ENCODE data around the gene RBM38. TPM values are rescaled to one million over a fixed set of nuclear protein-coding genes. Genes with fewer than 3 reads are reported as not detected.

RBM38 gene
- total RNA-seq, 4 donors from 2014 or later: 6.2 to 13.3 (median 11.2) TPM

GRCh38 chr20:57403216-57403615 lies 12.0 kb downstream of the RBM38 start:
- TF ChIP-seq CTCF (IDR thresholded peaks at IDR 0.05) (no peak), POLR2A (IDR thresholded peaks at IDR 0.05) (no peak)
- 82 to 83% methylated on average over 10 of the region's 10 CpGs for WGBS, 2 donors
- intact Hi-C loops (cut with DNase I; ENCODE audit: low total_unique reads): no loop called here
- no peak for DNase-seq (ENCODE audit: low spot score in 2 of 2)
- H3K4me3 ChIP-seq (ENCODE audit: low read depth, poor library complexity, severe bottlenecking): no peak overlapping the region

- DNase-seq (ENCODE audit: low spot score in 2 of 2): no peak
- TF ChIP-seq POLR2A (IDR thresholded peaks at IDR 0.05) (no peak), CTCF (IDR thresholded peaks at IDR 0.05) (no peak)
- 94 to 96% methylated on average over 8 to 11 of the region's 11 CpGs for WGBS, 2 donors
- H3K4me3 ChIP-seq (ENCODE audit: low read depth, poor library complexity, severe bottlenecking): no peak overlapping the region
- intact Hi-C loops (cut with DNase I; ENCODE audit: low total_unique reads): no loop called here
These were observed 12.8 kb downstream of the RBM38 start for GRCh38 chr20:57404006-57404405.

- H3K4me3 ChIP-seq (ENCODE audit: low read depth, poor library complexity, severe bottlenecking): no peak overlapping the region
- DNase-seq (ENCODE audit: low spot score in 2 of 2): no peak
- TF ChIP-seq POLR2A (IDR thresholded peaks at IDR 0.05): no peak
- no peak for TF ChIP-seq CTCF (IDR thresholded peaks at IDR 0.05)
- intact Hi-C loops (cut with DNase I; ENCODE audit: low total_unique reads): no loop called here
- 94 to 97% methylated on average over 22 of the region's 22 CpGs for WGBS, 2 donors
These were observed 13.3 kb downstream of the RBM38 start for GRCh38 chr20:57404419-57405072.

- TF ChIP-seq CTCF (IDR thresholded peaks at IDR 0.05) (no peak), POLR2A (IDR thresholded peaks at IDR 0.05) (no peak)
- intact Hi-C loops (cut with DNase I; ENCODE audit: low total_unique reads): no loop called here
- WGBS, 2 donors: 91 to 92% methylated on average over 18 of the region's 18 CpGs
- no peak overlapping the region for H3K4me3 ChIP-seq (ENCODE audit: low read depth, poor library complexity, severe bottlenecking)
- DNase-seq (ENCODE audit: low spot score in 2 of 2): no peak
These were observed 14.2 kb downstream of the RBM38 start for GRCh38 chr20:57405236-57406016.

GRCh38 chr20:57407541-57407956 lies 16.4 kb downstream of the RBM38 start:
- WGBS, 2 donors: 93 to 96% methylated on average over 29 of the region's 29 CpGs
- no peak overlapping the region for H3K4me3 ChIP-seq (ENCODE audit: low read depth, poor library complexity, severe bottlenecking)
- no peak for TF ChIP-seq CTCF (IDR thresholded peaks at IDR 0.05)
- TF ChIP-seq POLR2A (IDR thresholded peaks at IDR 0.05): no peak
- intact Hi-C loops (cut with DNase I; ENCODE audit: low total_unique reads): no loop called here
- no peak for DNase-seq (ENCODE audit: low spot score in 2 of 2)

Data from lower leg skin (tissue), 4 donors.